Measurements from ENCODE around the gene CMPK1. TPM values are rescaled to one million over a fixed set of nuclear protein-coding genes. Genes with fewer than 3 reads are reported as not detected.
"Not testable (repeated sequence)": the region's sequence is repeated elsewhere in the genome, so short reads cannot be mapped to it uniquely, and the experiment has no call there.

CMPK1 gene
- polyA plus RNA-seq, 3 donors: 83.7 to 85.5 (median 84.1) TPM

DNA sequence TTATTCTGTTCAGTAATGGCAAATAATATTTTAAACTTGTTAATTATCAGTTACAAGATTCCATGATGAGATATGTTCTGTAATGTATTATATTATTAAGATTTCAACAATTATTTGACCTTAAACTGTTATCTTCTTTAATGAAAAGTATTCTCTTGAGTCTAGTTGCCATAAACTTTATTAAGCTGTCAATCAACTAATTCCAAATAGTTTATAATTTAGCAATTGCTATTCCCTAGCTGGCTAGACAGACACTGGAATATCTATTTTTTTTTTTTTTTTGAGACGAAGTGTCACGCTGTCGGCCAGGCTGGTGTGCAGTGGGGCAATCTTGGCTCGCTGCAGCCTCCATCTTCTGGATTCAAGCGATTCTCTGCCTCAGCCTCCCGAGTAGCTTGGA, 3.8 kb downstream of the CMPK1 start:
- DNase-seq (ENCODE audit: low read depth in 3 of 3, low spot score in 2 of 3): no peak

DNA sequence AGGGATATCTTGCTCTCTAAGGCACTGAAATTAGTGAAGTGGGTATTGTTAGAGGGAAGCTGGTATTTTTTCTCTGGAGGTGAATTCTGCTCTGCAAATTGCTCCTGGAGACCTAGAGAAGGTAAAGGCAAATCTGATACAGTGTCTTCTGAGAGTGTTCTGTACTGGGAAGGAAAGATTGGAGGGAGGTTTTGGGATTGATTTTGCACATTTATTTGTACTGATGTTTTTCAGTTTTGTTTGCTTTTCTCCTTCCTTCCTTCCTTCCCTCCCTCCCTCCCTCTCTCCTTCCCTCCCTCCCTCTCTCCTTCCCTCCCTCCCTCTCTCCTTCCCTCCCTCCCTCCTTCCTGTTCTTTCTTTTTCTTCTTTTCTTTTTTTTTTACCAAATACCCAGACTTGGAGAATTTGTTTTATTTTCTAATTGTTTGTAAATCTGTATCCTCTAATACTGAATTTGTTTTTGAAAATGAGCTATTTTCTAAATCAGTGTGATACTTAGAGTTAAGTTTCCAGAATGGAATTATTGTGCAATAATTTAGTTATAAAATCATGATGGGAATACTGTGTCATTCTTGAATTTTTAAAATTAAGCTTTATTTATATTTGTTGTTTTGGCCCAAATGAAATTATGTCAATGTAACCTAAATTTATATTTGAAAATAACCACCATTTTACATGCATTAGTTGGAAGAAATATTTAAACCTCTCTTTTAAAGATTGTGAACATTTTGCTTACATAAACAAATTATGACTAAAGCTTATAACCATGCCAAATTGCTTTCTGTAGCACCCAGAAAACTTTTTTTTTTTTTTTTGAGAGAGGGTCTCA, 4.9 kb downstream of the CMPK1 start:
- no peak for DNase-seq (ENCODE audit: low read depth in 3 of 3, low spot score in 2 of 3)

DNA sequence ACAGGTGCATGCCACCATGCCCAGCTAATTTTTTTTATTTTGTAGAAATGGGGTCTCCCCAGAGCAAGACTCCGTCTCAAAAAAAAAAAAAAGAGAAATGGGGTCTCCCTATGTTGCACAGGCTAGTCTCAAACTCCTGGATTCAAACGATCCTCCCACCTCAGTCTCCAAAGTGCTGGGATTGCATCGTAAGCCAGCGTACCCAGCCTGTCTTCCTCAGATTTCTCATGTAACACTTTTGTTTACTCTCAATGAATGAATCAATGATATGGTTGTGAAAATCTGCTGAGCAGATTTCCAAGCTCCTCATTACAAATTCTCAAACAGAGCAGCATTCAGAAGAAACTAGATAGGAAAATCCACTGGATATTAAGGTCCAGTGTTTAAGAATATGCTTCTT, 6.6 kb downstream of the CMPK1 start:
- DNase-seq (ENCODE audit: low read depth in 3 of 3, low spot score in 2 of 3): no peak

DNA sequence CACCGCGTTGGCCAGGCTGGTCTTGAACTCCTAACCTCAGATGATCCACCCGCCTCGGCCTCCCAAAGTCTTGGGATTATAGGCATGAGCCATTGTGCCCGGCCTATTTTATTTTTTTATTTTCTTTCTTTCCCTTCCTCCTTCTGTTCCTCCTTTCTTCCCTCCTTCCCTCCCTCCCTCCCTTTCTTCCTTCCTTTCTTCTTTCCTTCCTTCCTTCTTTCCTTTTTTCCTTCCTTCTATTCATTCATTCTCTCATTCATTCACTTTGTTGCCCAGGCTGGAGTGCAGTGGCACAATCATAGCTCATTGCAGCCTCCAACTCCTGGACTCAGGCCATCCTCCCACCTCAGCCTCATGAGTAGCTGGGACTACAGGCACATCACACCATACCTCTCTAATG, 13.4 kb downstream of the CMPK1 start:
- not testable (repeated sequence) for DNase-seq (ENCODE audit: low read depth in 3 of 3, low spot score in 2 of 3)

DNA sequence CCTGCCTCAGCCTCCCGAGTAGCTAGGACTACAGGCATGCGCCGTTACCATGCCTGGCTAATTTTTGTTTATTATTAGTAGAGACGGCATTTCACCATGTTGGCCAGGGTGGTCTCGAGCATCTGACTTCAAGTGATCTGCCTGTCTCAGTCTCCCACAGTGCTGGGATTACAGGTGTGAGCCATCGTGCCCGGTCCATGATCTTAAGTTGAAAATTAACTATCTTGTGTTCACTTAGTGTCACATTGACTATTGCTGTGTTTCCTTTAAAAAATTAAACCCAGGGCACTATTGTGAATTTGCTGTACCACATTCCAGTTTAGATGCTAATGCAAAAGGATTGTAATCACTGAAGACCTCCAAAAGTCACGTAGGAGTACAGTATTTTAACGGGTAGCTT, 14.1 kb downstream of the CMPK1 start:
- DNase-seq (ENCODE audit: low read depth in 3 of 3, low spot score in 2 of 3): no peak

DNA sequence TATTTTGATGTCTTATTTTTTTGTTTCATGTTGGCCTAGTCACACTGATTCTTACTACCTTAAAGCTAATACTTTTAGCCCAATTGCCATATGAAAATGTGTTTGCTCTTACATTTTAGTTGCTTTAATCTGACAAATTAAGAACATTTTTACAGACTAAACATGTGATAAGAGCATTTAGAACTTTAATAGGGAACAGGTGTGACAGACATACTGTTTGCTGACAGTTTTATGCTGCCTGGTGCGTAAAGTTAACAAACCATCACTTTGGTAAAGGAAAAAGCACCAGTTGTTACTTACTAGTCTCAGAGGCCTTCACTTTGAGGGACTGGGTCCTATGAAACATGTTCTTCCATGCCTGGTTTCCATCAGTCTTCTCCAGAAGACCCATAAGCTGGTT, 14.7 kb downstream of the CMPK1 start:
- no peak for DNase-seq (ENCODE audit: low read depth in 3 of 3, low spot score in 2 of 3)

DNA sequence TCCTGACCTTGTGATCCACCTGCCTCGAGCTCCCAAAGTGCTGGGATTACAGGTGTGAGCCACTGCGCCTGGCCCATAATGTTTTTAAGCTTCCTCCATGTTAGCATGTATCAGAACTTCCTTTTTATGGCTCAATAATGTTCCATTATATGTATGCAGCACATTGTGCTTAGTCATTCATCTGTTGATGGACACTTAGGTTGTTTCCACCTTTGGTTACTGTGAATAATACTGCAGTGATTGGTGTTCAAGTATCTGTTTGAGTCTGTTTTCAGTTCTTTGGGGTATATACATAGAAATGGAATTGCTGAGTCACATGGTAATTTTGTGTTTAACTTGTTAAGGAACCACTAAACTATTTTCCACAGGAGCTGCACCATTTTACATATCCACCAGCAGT, 17.7 kb downstream of the CMPK1 start:
- DNase-seq (ENCODE audit: low read depth in 3 of 3, low spot score in 2 of 3): no peak

DNA sequence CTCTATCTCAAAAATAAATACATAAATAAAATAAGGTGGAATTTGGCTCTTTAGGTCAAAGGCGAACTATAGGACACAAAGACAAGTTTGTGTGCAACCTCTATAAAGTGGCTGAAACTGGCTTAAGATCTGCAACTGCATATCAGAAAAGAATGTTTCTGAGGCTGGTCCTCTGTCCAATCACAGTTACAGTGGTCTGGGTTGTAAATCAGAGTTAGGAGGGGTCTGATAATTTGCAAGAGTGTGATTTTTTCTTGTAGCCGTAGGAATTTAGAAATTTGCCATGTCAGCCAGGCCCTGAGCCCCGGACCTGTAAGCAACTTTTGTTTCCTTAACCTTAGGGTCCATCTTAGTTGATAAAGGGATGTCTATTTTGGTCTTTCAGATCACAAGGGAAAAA, 27.8 kb downstream of the CMPK1 start:
- DNase-seq (ENCODE audit: low read depth in 3 of 3, low spot score in 2 of 3): no peak

DNA sequence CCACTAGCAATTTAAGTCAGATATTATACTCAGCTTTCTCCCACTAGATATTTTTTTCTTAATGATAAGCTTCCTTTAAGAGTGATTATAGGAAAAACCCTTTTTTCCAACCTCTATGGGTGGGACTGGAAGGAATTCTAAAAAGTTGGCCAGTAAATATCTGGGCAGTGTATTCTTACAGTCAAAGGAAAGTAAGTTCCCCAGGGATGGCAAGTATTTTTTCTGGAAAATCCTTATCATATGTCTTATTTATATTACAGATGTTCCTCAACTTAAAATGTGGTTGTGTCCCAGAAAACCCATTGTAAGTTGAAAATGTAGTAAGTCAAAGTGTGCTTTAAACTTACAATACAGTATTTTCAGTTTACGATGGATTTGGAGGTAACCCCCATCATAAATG, 29.2 kb downstream of the CMPK1 start:
- no peak for DNase-seq (ENCODE audit: low read depth in 3 of 3, low spot score in 2 of 3)

DNA sequence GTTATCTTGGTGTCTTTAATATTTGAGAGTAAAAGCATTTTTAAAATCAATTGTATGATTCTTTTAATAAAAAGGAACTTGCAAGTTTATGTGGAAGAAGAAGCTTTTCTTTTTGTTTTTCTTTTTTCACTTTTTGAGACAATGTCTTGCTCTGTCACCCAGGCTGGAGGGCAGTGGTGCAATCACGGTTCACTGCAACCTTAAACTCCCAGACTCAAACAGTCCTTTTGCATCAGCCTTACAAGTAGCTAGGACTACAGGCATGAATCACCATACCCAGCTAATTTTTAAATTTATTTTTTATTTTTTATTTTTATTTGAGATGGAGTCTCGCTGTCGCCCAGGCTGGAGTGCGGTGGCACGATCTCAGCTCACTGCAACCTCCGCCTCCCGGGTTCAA, 34.1 kb downstream of the CMPK1 start:
- no peak for DNase-seq (ENCODE audit: low read depth in 3 of 3, low spot score in 2 of 3)

DNA sequence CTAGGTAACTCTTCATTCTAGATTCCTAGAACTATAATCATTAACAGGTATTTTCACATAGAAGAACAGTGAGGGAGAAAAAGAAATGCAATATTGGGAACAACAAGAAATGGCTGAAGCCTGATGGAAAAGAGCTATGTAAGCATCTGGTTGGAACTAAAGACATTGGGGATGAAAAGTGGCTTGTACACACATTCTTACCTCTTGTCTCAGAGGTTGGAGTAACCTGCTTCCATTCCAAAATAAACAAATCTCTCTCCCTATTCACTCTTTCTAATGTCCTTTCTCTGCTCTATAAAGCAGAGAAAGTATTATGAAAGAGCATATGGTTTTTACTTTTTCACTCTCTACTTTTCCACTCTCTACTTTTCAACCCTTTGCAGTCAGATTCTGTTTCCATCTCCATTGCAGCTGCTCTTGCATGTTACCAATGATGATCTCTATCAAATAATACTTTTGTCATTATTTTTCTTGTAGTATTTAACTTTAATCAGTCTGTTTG, 37.5 kb downstream of the CMPK1 start:
- DNase-seq (ENCODE audit: low read depth in 3 of 3, low spot score in 2 of 3): no peak

DNA sequence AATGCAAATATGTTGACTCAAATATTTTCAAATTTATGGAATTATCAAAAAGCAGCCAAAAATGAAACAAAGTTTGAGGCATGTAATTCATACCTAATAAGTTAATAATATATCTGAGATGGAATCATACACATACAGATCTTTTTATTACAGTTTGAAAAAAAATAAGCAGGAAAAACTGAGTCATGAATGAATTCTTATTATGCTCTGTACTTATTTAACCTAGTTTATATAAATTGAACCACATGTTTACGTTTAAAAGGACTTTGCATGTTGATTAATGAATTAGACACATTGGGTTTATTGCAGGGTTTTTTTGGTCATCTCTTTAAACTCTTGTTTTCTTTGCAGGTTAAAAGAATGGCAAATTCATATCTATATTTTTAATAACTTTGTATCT, 40.9 kb downstream of the CMPK1 start:
- no peak for DNase-seq (ENCODE audit: low read depth in 3 of 3, low spot score in 2 of 3)

DNA sequence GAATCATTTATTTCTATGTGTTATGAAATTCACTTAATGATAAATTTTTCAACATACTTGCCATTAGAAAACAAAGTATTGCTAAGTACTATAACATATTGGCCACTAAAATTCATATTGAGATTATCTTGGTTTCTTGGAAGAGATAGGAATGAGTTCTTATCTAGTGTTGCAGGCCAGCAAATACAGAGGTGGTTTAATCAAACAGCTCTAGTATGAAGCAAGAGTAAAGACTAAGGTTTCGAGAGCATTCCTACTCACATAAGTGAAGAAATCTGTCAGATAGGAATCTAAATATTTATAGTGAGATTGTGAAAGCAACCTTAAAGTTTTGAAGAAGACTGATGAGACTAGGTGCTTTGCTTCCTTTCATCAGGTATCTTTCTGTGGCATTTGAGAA, 44.6 kb downstream of the CMPK1 start:
- no peak for DNase-seq (ENCODE audit: low read depth in 3 of 3, low spot score in 2 of 3)

DNA sequence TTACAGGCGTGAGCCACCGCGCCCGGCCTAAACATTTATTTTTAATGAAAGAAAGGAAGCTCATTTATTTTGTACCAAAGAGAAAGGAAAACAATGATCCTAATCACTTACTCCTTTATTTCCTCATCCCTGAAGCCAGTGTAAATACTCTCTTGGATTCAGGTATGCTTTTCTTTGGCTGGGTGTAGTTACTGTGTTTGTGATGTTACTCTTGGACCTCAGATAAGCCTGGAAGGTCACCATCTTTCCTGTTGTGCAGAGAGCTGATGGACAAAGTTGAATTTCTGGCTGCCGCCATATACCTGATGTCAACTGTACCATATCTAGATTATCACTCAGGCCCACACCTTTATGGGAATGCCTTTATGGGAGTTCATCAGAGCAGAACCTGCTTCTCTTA, 47.1 kb downstream of the CMPK1 start:
- no peak for DNase-seq (ENCODE audit: low read depth in 3 of 3, low spot score in 2 of 3)

DNA sequence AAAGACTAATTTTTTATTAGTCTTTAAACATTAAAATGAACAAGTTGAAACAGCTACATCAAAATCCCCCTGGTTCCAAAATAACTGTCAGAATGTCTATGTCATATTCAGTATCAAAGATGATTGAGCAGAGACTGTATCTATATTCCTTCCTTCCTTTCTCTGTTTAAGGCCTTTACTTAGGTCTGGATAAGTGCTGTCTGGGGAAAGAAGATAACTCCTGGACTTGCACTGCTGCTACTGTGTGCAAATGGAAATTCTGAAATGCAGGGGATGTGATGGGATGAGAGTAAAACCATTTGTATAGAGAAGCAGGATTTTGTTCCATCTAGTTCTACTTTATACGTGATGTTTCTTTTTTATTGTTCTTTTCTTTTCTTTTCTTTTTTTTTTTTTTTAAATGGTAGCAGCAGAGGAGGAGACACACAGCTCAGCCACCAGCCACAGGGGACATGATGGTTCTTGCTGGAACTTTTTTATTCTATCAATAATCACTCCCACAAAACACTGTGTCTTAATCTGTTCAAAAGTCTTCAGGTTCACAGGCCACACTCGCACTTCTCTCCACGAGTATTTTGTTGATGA, 48.9 kb downstream of the CMPK1 start:
- no peak for DNase-seq (ENCODE audit: low read depth in 3 of 3, low spot score in 2 of 3)

DNA sequence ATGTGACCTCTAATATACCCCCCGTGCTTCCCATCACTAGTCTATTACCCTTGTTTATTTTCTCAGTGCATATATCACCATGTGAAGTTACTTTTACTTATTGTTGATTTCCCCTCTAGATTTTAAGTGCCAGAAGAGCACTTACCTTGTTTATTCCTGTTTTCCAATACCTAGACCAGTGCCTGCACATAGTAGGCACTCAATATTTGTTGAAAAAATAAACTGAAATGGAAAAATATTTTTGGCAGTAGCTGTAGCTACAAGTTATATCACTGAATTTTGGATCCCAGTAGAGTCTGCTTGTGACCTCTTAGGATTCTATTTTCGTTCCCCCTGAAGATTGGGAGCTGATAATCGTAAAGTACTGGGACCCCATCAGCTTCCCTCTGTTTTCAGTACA, 50.5 kb downstream of the CMPK1 start:
- no peak for DNase-seq (ENCODE audit: low read depth in 3 of 3, low spot score in 2 of 3)

DNA sequence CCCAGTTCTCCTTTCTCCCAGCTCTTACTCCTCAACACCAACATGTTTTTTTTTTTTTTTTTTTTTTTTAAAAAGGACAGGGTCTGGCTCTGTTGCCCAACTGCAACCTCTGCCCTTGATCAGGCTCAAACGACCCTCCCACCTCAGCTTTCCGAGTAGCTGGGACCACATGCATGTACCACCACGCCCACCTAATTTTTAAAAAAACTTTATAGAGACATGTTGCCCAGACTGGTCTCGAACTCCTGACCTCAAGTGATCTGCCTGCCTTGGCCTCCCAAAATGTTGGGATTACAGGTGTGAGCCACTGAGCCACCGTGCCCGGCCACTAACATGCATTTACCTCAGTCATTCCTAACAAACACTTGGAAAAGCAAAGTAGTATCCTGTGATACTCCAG, 51.4 kb downstream of the CMPK1 start:
- no peak for DNase-seq (ENCODE audit: low read depth in 3 of 3, low spot score in 2 of 3)

DNA sequence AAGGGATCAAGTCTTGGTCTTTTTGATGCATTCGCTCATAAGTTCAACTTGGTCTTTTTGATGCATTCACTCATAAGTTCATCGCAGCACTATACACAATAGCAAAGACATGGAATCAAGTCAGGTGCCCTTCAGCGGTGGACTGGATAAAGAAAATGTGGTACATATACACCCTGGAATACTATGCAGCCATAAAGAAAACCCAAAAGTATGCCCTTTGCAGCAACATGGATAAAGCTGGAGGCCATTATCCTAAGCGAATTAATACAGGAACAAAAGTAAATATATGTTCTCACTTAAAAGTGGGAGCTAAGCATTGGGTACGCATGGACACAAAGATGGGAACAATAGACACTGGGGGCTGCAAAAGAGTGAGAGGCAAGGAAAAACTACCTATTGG, 52.7 kb downstream of the CMPK1 start:
- no peak for DNase-seq (ENCODE audit: low read depth in 3 of 3, low spot score in 2 of 3)

DNA sequence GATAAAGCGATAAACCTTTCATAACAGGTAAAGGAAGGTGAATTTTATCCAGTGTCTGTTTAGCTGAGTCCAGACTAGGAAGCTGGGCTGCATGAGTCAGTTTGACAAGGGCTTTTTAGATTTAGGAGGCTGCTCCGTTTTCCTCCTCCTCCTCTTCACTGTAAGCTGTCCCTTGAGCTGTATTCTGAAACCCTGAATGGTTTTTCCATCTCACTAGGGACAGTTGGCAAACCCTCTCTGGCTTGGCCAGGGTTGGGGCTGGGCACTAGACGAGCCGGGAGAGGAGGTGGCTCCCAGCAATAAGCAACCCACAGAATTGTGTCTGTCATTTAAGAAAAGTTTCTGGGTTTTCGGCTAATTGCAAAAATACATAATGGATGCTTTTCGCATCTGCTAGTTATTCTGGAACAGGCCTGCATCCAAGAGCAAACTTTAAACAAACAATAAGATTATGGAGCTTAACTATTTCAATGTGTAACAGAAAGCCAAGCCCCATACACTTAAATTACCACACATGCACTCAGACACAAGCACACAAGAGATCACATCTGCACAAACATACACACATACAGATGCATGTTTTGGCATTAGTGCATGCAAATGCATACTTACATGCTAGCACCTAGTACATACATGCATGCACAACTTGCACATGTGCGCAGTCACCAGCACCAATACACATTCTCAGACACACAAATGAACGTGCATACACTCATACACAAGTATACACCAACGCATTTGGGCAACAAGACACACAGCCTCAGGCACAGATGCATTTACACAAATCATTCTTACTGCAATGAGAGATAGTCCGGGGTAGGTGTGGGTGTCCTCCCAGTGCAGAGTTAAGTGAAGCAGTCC, 54.7 kb downstream of the CMPK1 start:
- no peak for DNase-seq (ENCODE audit: low read depth in 3 of 3, low spot score in 2 of 3)

DNA sequence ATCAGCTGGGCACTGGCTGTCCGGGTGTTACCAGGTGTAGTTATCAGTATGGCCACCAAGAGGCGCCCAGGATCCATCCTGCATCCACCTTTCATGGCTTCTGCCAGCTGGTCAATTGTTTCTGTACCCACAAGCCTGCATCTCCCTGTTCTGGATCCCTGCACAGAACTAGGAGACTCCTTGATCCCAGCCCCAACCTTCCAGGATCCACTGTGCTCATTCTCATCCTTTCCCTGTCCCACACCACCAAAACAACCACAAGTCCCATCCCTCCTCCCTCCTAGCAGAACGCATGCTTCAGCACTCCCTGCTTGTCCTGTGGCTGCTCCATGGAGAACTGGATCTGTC, 55.3 kb downstream of the CMPK1 start:
- DNase-seq (ENCODE audit: low read depth in 3 of 3, low spot score in 2 of 3): peak; percentile 31 to 40 (median 36)

DNA sequence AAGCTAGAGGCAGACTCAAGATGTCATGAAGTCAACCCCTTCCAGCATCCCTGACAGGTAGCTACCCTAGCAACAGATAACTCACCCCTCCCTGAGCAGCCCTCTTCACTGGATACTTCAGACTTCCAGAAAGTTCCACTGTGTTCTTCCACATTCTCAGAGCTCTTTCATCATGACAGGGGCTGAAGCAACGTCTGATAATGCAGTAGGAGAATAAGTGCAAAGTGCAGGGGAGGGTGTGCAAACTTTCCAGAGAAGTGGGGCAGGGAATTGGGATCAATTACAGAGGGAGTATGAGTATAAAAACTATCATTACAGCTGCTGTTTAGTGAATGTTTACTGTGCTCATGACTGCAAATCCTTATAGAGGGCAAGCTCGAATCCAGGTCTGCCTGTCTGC, 56.1 kb downstream of the CMPK1 start:
- DNase-seq (ENCODE audit: low read depth in 3 of 3, low spot score in 2 of 3): no peak

DNA sequence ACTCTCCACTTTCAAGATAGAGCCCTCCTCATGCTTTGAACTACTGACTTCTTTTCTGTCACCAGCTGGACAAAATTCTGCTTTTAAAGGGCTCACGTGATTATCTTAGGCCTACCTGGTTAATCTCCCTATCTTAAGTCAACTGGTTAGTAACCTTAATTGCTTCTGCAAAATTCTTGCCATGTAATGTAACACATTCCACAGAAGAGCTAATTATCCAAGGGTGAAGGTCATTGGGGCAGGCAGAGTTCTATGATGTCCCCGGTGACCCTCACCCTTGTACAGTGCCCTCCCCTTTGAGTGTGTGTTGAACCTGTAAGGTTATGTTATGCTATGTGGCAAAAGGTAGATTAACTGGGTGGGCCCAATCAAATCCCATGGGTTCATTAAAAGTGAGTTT, 57.3 kb downstream of the CMPK1 start:
- no peak for DNase-seq (ENCODE audit: low read depth in 3 of 3, low spot score in 2 of 3)
